HS-5 (cell line): ENCODE measurements around the gene ZBED1.
"Not testable (repeated sequence)": the region's sequence is repeated elsewhere in the genome, so short reads cannot be mapped to it uniquely, and the experiment has no call there.

ENCODE experiments used
- DNase-seq: peaks from one replicate; pipeline ENCODE4 v3.0.0-alpha.2; 2012; ENCODE audit warnings: low read depth

ZBED1 gene

DNA sequence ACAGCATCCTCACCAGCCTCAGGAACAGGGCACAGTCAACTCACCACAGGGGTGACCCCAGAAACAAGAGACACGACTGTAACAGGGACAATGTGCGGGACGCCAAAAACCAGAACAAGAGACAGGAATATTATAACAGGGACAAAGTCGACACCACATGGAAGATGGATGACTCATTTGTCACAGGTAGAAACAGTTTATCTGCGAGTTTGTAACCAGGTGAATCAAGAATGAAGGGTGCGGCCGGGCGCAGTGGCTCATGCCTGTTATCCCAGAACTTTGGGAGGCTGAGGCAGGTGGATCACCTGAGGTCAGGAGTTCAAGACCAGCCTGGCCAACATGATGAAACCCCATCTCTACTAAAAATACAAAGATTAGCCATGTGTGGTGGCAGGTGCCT is 44.7 kb downstream of the ZBED1 start:
- not testable (repeated sequence) for DNase-seq

DNA sequence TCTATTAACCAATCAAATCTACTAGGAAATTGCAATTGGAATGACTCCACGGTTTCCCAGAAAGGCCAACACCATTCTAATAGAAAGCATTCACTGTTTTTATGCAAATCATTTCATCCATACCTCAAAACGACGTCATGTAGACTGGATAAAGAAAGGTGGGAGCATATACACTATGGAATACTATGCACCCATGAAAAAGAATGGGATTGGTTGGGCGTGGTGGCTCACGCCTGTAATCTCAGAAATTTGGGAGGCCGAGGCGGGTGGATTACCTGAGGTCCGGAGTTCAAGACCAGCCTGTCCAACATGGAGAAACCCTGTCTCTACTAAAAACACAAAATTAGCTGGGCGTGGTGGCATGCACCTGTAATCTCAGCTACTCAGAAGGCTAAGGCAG is 46.2 kb downstream of the ZBED1 start:
- DNase-seq, result not testable (repeated sequence)

DNA sequence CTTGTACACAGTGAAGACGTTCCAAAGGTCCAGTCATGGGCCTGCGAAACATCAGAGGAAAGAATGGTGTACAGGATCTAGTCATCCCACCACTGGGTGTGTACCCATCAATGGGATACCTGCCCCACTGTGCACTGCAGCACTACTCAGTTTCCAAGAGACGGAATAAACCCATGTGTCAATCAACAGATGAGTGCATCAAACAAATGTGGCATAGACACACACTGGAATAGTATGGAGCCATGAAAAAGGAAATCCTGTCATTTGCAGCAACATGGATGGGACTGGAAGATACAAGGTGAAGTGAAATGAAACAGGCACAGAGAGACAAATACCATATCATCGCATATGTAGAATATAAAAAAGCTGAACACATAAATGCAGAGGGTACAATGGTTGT is 48.0 kb downstream of the ZBED1 start:
- DNase-seq, result no peak

DNA sequence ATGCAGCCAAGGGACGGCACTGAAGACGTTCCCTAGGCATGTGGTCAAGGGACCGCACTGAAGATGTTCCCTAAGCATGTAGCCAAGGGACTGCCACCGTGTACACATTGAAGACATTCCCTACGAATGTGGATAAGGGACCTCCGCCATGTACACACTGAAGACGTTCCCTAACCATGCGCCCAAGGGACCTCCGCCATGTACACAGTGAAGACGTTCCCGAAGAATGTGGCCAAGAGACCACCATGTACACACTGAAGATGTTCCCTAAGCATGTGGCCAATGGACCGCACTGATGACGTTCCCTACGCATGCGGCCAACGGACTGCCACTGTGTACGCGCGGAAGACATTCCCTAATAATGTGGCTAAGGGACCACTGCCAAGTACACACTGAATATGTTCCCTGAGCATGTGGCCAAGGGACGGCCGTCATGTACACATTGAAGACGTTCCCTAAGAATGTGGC is 48.4 kb downstream of the ZBED1 start:
- DNase-seq, result no peak

DNA sequence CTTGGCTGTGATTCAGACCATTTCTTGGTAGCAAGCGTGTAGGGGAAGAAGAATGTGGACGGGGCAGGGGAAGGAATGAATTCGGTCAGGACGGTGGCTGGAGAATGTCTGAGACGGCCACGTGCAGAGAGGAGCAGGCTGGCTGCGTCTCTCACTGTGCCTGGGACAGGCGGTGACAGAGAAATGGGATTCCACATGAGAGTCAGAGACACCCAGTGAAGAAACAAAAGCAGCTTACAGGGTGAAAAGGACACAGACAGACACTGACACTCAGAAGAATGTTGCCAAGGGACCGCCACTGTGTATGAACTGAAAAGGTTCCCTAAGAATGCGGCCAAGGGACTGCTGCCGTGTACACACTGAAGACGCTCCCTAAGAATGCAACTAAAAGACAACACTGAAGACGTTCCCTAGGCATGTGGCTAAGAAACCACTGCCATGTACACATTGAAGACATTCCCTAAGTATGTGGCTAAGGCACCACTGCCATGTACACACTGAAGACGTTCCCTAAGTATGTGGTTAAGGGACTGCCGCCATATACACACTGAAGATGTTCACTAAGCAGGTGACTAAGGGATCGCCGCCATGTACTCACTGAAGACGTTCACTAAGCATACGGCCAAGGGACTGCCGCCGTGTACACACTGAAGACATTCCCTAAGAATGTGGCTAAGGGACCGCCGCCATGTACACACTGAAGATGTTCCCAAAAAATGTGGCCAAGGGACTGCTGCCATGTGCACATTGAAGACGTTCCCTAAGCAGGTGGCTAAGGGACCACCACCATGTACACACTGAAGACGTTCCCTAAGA is 49.1 kb downstream of the ZBED1 start:
- no peak for DNase-seq

DNA sequence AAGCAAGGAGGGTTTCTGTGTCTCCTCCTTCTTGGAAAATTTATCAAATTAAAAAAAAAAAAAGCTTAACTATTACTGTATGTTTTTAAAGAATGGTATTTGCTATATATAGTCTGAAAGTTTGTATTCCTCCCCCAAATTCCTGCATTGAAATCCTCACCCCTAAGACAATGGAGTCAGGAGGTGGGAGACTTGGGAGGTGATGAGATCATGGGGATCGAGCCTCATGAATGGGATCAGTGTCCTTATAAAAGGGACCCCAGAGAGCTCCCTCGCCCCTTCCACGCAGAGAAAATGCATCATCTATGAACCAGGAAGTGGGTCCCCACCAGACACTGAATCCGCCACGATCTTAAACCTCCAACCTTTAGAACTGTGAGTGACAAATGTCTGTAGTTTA is 50.1 kb downstream of the ZBED1 start:
- DNase-seq, result no peak

DNA sequence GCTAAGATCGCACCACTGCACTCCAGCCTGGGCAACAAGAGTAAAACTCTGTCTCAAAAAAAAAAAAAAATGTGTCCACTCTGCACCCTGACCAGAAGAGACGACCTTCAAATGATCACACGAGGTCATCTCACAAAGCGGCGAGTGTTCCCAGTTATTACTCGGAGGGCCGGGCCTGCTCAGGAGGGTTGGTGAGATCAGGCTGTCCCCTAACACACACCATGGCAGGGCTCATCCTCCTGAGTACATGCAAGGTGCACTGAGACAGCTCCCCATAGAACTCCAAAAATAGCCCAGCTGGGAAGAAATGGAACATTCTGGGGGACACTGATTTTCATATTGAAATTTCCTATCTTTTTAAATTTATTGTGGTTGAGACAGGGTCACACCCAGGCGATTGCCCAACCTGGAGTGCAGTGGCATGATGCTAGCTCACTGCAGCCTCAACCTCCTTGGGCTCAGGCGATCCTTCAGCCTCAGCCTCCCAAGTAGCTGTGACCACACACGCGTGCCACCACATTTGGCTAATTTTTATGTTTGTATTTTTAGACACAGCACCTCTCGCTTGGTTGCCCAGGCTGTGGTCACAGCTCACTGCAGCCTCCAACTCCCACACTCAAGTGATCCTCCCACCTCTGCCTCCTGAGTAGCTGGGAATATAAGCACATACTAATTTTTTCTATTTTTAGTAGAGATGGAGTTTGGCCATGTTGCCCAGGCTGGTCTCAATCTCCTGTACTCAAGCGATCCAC is 51.5 kb downstream of the ZBED1 start:
- no peak for DNase-seq

DNA sequence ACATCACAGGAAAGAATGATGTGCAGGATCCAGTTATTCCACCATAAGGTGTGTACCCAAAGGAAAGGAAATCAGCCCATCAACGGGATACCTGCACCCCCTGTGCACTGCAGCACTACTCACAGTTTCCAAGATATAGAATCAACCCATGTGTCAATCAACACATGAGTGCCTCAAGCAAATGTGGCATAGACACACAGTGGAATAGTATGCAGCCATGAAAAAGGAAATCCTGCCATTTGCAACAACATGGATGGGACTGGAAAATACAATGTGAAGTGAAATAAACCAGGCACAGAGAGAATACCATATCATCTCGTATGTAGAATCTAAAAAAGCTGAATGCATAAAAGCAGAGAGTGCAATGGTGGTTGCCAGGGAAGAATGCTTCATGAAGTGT is 53.3 kb downstream of the ZBED1 start:
- DNase-seq, result no peak

DNA sequence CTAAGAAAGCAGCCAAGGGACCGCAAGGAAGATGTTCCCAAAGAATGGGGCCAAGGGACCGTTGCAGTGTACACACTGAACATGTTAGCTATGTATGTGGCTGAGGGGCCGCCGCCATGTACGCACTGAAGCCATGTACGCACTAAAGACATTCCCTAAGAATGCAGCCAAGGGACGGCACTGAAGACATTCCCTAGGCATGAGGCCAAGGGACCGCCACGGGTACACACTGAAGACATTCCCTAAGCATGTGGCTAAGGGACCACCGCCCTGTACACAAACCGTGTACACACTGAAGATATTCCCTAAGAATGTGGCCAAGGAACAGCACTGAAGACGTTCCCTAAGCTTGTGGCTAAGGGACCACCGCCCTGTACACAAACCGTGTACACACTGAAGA is 54.0 kb downstream of the ZBED1 start:
- no peak for DNase-seq

DNA sequence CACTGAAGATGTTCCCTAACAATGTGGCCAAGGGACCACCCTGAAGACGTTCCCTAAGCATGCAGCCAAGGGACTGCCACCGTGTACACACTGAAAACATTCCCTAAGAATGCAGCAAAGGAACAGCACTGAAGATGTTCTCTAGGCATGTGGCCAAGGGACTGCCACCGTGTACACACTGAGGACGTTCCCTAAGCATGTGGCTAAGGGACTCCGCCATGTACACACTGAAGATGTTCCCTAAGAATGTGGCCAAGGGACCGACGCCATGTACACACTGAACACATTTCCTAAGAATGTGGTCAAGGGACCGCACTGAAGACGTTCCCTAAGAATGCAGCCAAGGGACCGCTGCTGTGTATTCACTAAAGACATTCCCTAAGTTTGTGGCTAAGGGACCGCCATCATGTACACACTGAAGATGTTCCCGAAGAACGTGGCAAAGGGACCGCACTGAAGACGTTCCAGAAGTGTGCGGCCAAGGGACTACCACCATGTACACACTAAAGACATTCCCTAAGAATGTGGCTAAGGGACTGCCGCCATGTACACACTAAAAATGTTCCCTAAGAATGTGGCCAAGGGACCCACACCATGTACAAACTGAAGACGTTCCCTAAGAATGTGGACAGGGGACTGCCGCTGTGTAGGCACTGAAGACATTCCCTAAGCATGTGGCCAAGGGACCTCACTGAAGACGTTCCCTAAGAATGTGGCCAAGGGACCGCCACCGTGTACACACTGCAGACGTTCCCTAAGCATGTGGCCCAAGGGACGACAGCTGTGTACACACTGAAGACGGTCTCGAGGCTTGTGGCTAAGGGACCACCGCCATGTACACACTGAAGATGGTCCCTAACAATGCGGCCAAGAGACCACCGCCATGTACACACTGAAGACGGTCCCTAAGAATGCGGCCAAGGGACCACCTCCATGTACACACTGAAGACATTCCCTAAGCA is 54.8 kb downstream of the ZBED1 start:
- no peak for DNase-seq

DNA sequence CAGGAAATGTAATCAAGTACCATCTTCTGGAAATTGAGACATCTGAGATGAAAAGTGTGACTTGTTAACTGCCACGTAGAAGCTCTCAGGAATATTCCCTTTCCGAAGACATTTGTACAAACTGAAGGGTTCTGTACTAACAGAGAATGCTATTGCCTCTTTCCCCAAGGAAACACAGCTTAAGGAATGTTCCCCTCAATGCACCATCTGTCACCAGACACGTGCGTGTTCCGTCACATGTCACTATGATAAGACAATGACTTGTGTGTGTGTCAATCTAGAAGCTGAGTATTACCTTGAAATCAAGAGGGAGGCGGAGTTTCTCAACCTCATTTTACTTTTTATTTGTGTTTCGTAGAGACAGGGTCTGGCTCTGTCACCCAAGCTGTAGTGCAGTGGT is 58.1 kb downstream of the ZBED1 start:
- no peak for DNase-seq

DNA sequence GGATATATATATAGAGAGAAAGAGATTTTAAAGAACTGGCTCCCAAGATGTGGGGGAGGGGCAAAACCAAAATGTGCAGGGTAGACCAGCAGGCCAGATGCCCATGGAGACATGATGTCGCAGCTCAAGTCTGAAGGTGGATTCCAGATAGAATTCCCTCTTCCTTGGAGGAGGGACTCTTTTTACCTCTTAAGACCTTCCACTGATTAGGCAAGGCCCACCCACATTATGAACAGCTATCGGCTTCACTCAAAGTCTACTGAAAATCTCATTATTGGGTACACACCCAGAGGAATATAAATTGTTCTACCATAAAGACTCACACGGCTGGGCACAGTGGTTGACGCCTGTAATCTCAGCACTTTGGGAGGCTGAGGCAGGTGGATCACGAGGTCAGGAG is 59.3 kb downstream of the ZBED1 start:
- DNase-seq, result no peak

DNA sequence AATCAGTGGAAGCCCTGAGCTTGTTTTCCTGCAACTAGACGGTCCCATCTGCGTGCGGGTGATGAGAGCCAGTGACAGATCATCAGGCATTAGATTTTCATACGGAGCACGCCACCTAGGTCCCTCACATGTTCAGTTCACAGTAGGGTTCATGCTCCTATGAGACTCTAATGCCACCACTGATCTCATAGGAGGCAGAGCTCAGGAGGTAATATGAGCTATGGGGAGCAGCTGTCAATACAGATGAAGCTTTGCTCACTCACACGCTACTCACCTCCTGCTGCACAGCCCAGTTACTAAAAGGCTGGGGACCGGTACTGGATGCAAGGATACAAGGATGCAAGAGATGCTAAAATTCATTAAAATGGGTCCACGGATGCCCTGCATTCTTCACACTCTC is 61.2 kb downstream of the ZBED1 start:
- no peak for DNase-seq
